GM15510 (cell line): ENCODE data around the gene ETFA.

Experiments used
- POLR2A ChIP-seq: IDR thresholded peaks from 3 replicates; pipeline ENCODE4 v1.6.1; 2011; ENCODE audit warnings: borderline replicate concordance; ENCODE audit not compliant: insufficient read length; ENCODE audit errors: extremely low read depth

The ETFA gene

GRCh38 chr15:76190751-76191538 is 120.3 kb downstream of the ETFA start:
- no peak for TF ChIP-seq POLR2A

- TF ChIP-seq POLR2A = no peak
These were observed 121.2 kb downstream of the ETFA start for GRCh38 chr15:76190070-76190564.

- TF ChIP-seq POLR2A = no peak
These were observed 122.2 kb downstream of the ETFA start for GRCh38 chr15:76189106-76189505.

GRCh38 chr15:76187163-76187562 is 124.1 kb downstream of the ETFA start:
- TF ChIP-seq POLR2A = no peak

- TF ChIP-seq POLR2A = no peak
These were observed 125.6 kb downstream of the ETFA start for GRCh38 chr15:76185716-76186115.

GRCh38 chr15:76184650-76185035 is 126.6 kb downstream of the ETFA start:
- TF ChIP-seq POLR2A = no peak

GRCh38 chr15:76183930-76184649 is 127.2 kb downstream of the ETFA start:
- TF ChIP-seq POLR2A = no peak

GRCh38 chr15:76181705-76182107 is 129.6 kb downstream of the ETFA start:
- no peak for TF ChIP-seq POLR2A

- no peak for TF ChIP-seq POLR2A
These were observed 130.9 kb downstream of the ETFA start for GRCh38 chr15:76180321-76180720.

- no peak for TF ChIP-seq POLR2A
These were observed 132.2 kb downstream of the ETFA start for GRCh38 chr15:76179023-76179422.

GRCh38 chr15:76178296-76179000 is 132.8 kb downstream of the ETFA start:
- TF ChIP-seq POLR2A = no peak

GRCh38 chr15:76177491-76178040 is 133.7 kb downstream of the ETFA start:
- no peak for TF ChIP-seq POLR2A

GRCh38 chr15:76176487-76177085 is 134.7 kb downstream of the ETFA start:
- TF ChIP-seq POLR2A = no peak

- no peak for TF ChIP-seq POLR2A
These were observed 135.2 kb downstream of the ETFA start for GRCh38 chr15:76176059-76176458.
